Tibial nerve (tissue), 4 donors: ENCODE results near the gene OPCML. TPM values are rescaled to one million over a fixed set of nuclear protein-coding genes. Genes with fewer than 3 reads are reported as not detected.

Experiments used
- DNase-seq, 2 donors: peaks; one replicate each; pipeline ENCODE4 v3.0.0-alpha.2; 2019; ENCODE audit warnings: low spot score in 2 of 2
- H3K27ac ChIP-seq, 4 donors: fragments of 200-600 bp; sonication (generic) in 3 of 4; one replicate each; pipeline ENCODE4 v1.5.1; 2017 to 2019; ENCODE audit warnings: mild to moderate bottlenecking in 1 of 4
- H3K27me3 ChIP-seq, 2 donors: fragments of 200-600 bp; sonication (generic) in 1 of 2; one replicate each; pipeline versions ENCODE4 v1.5.1 to v1.6.0; 2017 to 2019
- H3K36me3 ChIP-seq, 3 donors: fragments of 200-600 bp; sonication (generic); one replicate each; pipeline ENCODE4 v1.5.1; 2018 to 2019
- H3K4me1 ChIP-seq, 4 donors: fragments of 200-600 bp; sonication (generic) in 3 of 4; one replicate each; pipeline ENCODE4 v1.5.1; 2017 to 2019
- H3K4me3 ChIP-seq, 4 donors: fragments of 200-600 bp; sonication (generic) in 3 of 4; one replicate each; pipeline ENCODE4 v1.5.1; 2017 to 2019; ENCODE audit warnings: mild to moderate bottlenecking in 1 of 4, moderate library complexity in 1 of 4
- H3K9me3 ChIP-seq, 4 donors: fragments of 200-600 bp; sonication (generic) in 3 of 4; one replicate each; pipeline ENCODE4 v1.5.1; 2017 to 2019
- CTCF ChIP-seq, 5 experiments: fragments of 200-600 bp in 3 of 5; fragments of 450-650 bp in 2 of 5; sonication (generic) in 3 of 5; IDR thresholded peaks; one replicate each; pipeline ENCODE4 v1.5.1; 2016 to 2019; ENCODE audit warnings: antibody characterized with exemption in 5 of 5, mild to moderate bottlenecking in 3 of 5, moderate library complexity in 2 of 5
- EP300 ChIP-seq, 2 donors: sonication (generic); formaldehyde crosslinking; IDR thresholded peaks; one replicate each; pipeline ENCODE4 v1.6.1; 2017; ENCODE audit warnings: antibody characterized with exemption in 2 of 2, mild to moderate bottlenecking in 1 of 2
- POLR2A ChIP-seq, 2 donors: fragments of 450-650 bp; IDR thresholded peaks; one replicate each; pipeline ENCODE4 v1.6.1; 2017; ENCODE audit warnings: antibody characterized with exemption in 2 of 2, mild to moderate bottlenecking in 2 of 2, moderate library complexity in 2 of 2
- WGBS, 2 donors: methylation state at CpG; one replicate each; pipeline ENCODE4 v1.1.5; 2018; 5-methylcytosine and 5-hydroxymethylcytosine counted together
- total RNA-seq, 4 donors: library from RNA; depleted of rRNA; stranded (reverse); fragments of >200 nt; gene quantifications; one replicate each; pipeline ENCODE4 v1.1.0, GENCODE V29; 2016

Gene OPCML
- total RNA-seq, 4 donors from 2014 or later: 1.0 to 10.8 (median 1.9) TPM

- no peak for DNase-seq
- Histone ChIP-seq H3K9me3 (no peaks in the 10 kb centered on the region), H3K36me3 (no peaks in the 10 kb centered on the region), H3K4me3 (no peak overlapping the region), H3K27me3 (no peaks in the 10 kb centered on the region), H3K4me1 (no peaks in the 10 kb centered on the region), H3K27ac (no peak overlapping the region)
- WGBS, 2 donors: 38 to 51% methylated on average over 2 of the region's 2 CpGs
- TF ChIP-seq EP300 (IDR thresholded peaks at IDR 0.05) (no peak), CTCF (IDR thresholded peaks at IDR 0.05) (no peak), POLR2A (IDR thresholded peaks at IDR 0.05) (no peak)
Measured at GRCh38 chr11:132898676-132899075, 633.6 kb downstream of the OPCML start.

- H3K4me1 ChIP-seq: no peaks in the 10 kb centered on the region
- no peaks in the 10 kb centered on the region for H3K36me3 ChIP-seq
- H3K27me3 ChIP-seq: no peaks in the 10 kb centered on the region
- TF ChIP-seq CTCF (IDR thresholded peaks at IDR 0.05) (no peak), EP300 (IDR thresholded peaks at IDR 0.05) (no peak), POLR2A (IDR thresholded peaks at IDR 0.05) (no peak)
- H3K27ac ChIP-seq: no peak overlapping the region
- no peak overlapping the region for H3K4me3 ChIP-seq
- no peaks in the 10 kb centered on the region for H3K9me3 ChIP-seq
- no peak for DNase-seq
- WGBS, 2 donors: 58 to 64% methylated on average over 4 of the region's 4 CpGs
Measured at GRCh38 chr11:132898021-132898420, 634.3 kb downstream of the OPCML start.

DNA sequence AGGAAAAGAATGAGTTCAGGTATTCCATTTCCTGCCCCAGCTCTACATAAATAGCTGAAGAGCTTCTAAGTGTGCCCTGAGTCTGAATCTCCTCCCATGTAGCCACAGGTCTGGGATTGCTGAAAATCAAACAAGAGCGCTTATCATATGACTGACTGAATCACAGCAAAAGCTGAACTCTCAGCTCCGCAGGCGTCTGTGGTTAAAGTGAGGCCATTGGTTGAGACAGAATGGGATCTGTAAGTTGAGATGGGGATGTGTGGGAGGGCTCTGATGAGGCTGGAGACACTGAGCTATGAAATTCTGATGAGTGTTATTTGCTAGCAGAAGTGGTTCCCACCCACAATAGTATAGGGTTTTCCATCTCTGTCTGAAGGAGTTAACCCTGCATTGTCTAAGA is 637.0 kb downstream of the OPCML start:
- no peaks in the 10 kb centered on the region for H3K36me3 ChIP-seq
- no peak overlapping the region for H3K27ac ChIP-seq
- H3K4me1 ChIP-seq: no peaks in the 10 kb centered on the region
- no peak for DNase-seq
- no peaks in the 10 kb centered on the region for H3K27me3 ChIP-seq
- H3K4me3 ChIP-seq: no peak overlapping the region
- 41 to 63% methylated on average over 3 of the region's 3 CpGs for WGBS, 2 donors
- TF ChIP-seq EP300 (IDR thresholded peaks at IDR 0.05) (no peak), CTCF (IDR thresholded peaks at IDR 0.05) (no peak), POLR2A (IDR thresholded peaks at IDR 0.05) (no peak)
- H3K9me3 ChIP-seq: no peaks in the 10 kb centered on the region

- Histone ChIP-seq H3K4me1 (no peaks in the 10 kb centered on the region), H3K27ac (no peak overlapping the region), H3K9me3 (no peaks in the 10 kb centered on the region), H3K4me3 (no peak overlapping the region), H3K27me3 (no peaks in the 10 kb centered on the region), H3K36me3 (no peaks in the 10 kb centered on the region)
- TF ChIP-seq POLR2A (IDR thresholded peaks at IDR 0.05) (no peak), EP300 (IDR thresholded peaks at IDR 0.05) (no peak), CTCF (IDR thresholded peaks at IDR 0.05) (no peak)
- 94 to 100% methylated on average over 1 of the region's 1 CpG for WGBS, 2 donors
- no peak for DNase-seq
Measured at GRCh38 chr11:132894606-132895005, 637.7 kb downstream of the OPCML start.

- H3K27me3 ChIP-seq: no peaks in the 10 kb centered on the region
- no peaks in the 10 kb centered on the region for H3K9me3 ChIP-seq
- no peaks in the 10 kb centered on the region for H3K4me1 ChIP-seq
- H3K4me3 ChIP-seq: no peak overlapping the region
- H3K27ac ChIP-seq: no peak overlapping the region
- WGBS, 2 donors: 42 to 62% methylated on average over 5 of the region's 5 CpGs
- no peaks in the 10 kb centered on the region for H3K36me3 ChIP-seq
- TF ChIP-seq EP300 (IDR thresholded peaks at IDR 0.05): no peak
- no peak for TF ChIP-seq POLR2A (IDR thresholded peaks at IDR 0.05)
- no peak for TF ChIP-seq CTCF (IDR thresholded peaks at IDR 0.05)
- no peak for DNase-seq
Measured at GRCh38 chr11:132892876-132893275, 639.4 kb downstream of the OPCML start.
